ENCODE measurements around the gene MACROD2.

MACROD2 gene

GRCh38 chr20:14284443-14284842, 289.1 kb downstream of the MACROD2 start:
- no peak for DNase-seq

GRCh38 chr20:14288341-14289330, 293.3 kb downstream of the MACROD2 start:
- no peak for DNase-seq

GRCh38 chr20:14291502-14291901, 296.2 kb downstream of the MACROD2 start:
- DNase-seq = no peak

- no peak for DNase-seq
These were observed 299.9 kb downstream of the MACROD2 start for GRCh38 chr20:14295238-14295637.

- DNase-seq = no peak
These were observed 300.5 kb downstream of the MACROD2 start for GRCh38 chr20:14295770-14296309.

GRCh38 chr20:14299831-14300230, 304.5 kb downstream of the MACROD2 start:
- DNase-seq = no peak

- no peak for DNase-seq
These were observed 307.8 kb downstream of the MACROD2 start for GRCh38 chr20:14303106-14303505.

- DNase-seq = no peak
These were observed 308.3 kb downstream of the MACROD2 start for GRCh38 chr20:14303651-14304050.

GRCh38 chr20:14304472-14304871, 309.2 kb downstream of the MACROD2 start:
- no peak for DNase-seq

GRCh38 chr20:14307956-14308355, 312.6 kb downstream of the MACROD2 start:
- DNase-seq = no peak

- DNase-seq = no peak
These were observed 315.8 kb downstream of the MACROD2 start for GRCh38 chr20:14310977-14311627.

GRCh38 chr20:14312001-14312400, 316.7 kb downstream of the MACROD2 start:
- DNase-seq = no peak

GRCh38 chr20:14313341-14314020, 318.2 kb downstream of the MACROD2 start:
- no peak for DNase-seq

GRCh38 chr20:14319704-14320103, 324.4 kb downstream of the MACROD2 start:
- DNase-seq = no peak

GRCh38 chr20:14331646-14332045, 336.3 kb downstream of the MACROD2 start:
- no peak for DNase-seq

- no peak for DNase-seq
These were observed 337.6 kb downstream of the MACROD2 start for GRCh38 chr20:14332866-14333265.

- DNase-seq = no peak
These were observed 338.4 kb downstream of the MACROD2 start for GRCh38 chr20:14333721-14334120.

- peak; percentile 61 for DNase-seq
These were observed 339.1 kb downstream of the MACROD2 start for GRCh38 chr20:14334306-14334930.

- no peak for DNase-seq
These were observed 339.7 kb downstream of the MACROD2 start for GRCh38 chr20:14335052-14335451.

- no peak for DNase-seq
These were observed 341.4 kb downstream of the MACROD2 start for GRCh38 chr20:14336686-14337085.

GRCh38 chr20:14337400-14338171, 342.3 kb downstream of the MACROD2 start, which contains the start of gene FLRT3:
Gene FLRT3, minus strand, starts transcription at chr20:14337612. Its CDS starts 10,106 bp downstream, at chr20:14327506.
- DNase-seq = peak; percentile 88

- DNase-seq = no peak
These were observed 346.5 kb downstream of the MACROD2 start for GRCh38 chr20:14341801-14342200.

All from NCI-H345 (cell line).